ENCODE measurements around the gene FBXO15. TPM values are rescaled to one million over a fixed set of nuclear protein-coding genes. Genes with fewer than 3 reads are reported as not detected.

The FBXO15 gene
- polyA plus RNA-seq, 1 experiment: 0.75 TPM

DNA sequence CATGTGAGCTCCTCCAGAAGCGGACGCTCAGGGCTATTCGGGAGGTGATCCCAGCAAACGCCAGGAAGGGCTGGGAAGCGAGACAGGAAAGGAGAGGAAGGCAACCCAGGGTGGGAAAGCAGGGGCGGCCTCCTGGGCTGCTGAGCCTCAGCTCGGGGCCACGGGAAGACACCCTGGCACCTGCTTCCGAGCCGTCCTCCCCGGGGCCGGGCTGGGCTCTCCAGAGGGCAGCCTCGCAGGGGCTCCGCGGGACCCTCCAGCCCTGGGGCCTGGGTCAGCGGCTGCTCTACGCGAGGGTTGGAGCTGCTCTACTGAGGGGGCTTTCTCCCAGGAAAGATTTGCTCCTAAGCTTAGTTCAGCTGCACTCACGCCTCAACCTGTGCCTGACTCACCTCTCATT, 34.7 kb upstream of the FBXO15 start:
- TF ChIP-seq CTCF (IDR thresholded peaks at IDR 0.05; ENCODE audit: insufficient read depth, low read depth, low read length): no peak
- ChIA-PET CTCF (interaction anchor here (1.0 kb wide), 1 partner anchor 160 kb away, joined by 3 read pairs; no protein-coding TSS in a partner anchor), POLR2A (interaction anchor here (0.6 kb wide), 1 partner anchor 415 kb away, joined by 3 read pairs; no protein-coding TSS in a partner anchor)
- H3K27me3 ChIP-seq (ENCODE audit: control insufficient read depth, insufficient read depth, low read length): peaks cover 3% of the 10 kb centered on the region
- no peak overlapping the region for H3K4me3 ChIP-seq (ENCODE audit: low read depth, low read length)
- no peaks in the 10 kb centered on the region for H3K36me3 ChIP-seq (ENCODE audit: control insufficient read depth, insufficient read depth, low read length)
- no peak for DNase-seq (ENCODE audit: low read depth)

GRCh38 chr18:74179623-74180199, 32.1 kb upstream of the FBXO15 start:
- CTCF ChIA-PET: no interaction called here

DNA sequence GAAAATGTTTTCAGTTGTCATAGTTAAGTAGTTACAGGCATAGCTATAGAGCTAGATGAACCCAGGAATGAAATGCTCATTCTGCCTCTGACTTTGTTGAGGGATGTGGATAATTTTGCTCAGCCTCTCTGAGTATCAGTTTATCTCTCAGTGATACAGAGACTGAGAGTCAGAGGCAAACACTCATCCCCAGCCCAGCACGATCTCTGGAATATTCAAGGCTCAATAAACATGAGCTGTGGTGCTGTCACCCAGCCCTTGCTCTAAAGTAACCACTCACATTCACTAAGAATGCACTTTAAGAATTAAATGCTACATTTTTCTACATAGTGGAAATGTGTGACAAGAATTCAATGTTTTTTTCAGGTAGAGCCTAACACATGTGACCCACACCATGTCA, 31.2 kb upstream of the FBXO15 start:
- ChIA-PET CTCF (no interaction called here), POLR2A (no interaction called here)
- H3K27me3 ChIP-seq (ENCODE audit: control insufficient read depth, insufficient read depth, low read length): peaks cover 7% of the 10 kb centered on the region
- H3K4me3 ChIP-seq (ENCODE audit: low read depth, low read length): no peak overlapping the region
- TF ChIP-seq CTCF (IDR thresholded peaks at IDR 0.05; ENCODE audit: insufficient read depth, low read depth, low read length): no peak
- DNase-seq (ENCODE audit: low read depth): no peak
- H3K36me3 ChIP-seq (ENCODE audit: control insufficient read depth, insufficient read depth, low read length): no peaks in the 10 kb centered on the region

More at GRCh38 chr18:74179623-74180199, 32.1 kb upstream of the FBXO15 start:
- Histone ChIP-seq H3K36me3 (ENCODE audit: control insufficient read depth, insufficient read depth, low read length) (no peaks in the 10 kb centered on the region), H3K27me3 (ENCODE audit: control insufficient read depth, insufficient read depth, low read length) (peaks cover 7% of the 10 kb centered on the region), H3K4me3 (ENCODE audit: low read depth, low read length) (no peak overlapping the region)
- TF ChIP-seq CTCF (IDR thresholded peaks at IDR 0.05; ENCODE audit: insufficient read depth, low read depth, low read length): no peak
- DNase-seq (ENCODE audit: low read depth): no peak
- POLR2A ChIA-PET: no interaction called here

DNA sequence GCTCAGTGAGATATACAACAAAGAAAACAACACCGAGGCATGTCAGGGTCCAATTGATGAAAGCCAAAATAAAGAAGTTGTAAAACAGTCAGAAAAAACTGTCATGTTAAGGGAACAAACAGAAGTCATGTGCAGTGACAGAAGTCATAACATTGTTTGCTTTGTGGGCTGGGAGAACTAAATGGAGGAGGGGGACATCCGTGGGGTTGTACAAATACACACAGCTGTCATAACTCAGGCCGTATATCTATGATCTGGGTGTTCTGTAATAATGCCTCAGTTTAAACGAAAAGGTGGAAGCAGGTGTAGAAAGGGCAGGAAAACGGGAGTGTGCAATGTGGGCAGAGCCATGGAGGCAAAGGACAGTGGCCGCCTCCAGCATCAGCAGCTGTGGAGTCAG, 28.0 kb upstream of the FBXO15 start:
- no peak for TF ChIP-seq CTCF (IDR thresholded peaks at IDR 0.05; ENCODE audit: insufficient read depth, low read depth, low read length)
- Histone ChIP-seq H3K27me3 (ENCODE audit: control insufficient read depth, insufficient read depth, low read length) (peaks cover 9% of the 10 kb centered on the region), H3K4me3 (ENCODE audit: low read depth, low read length) (no peak overlapping the region), H3K36me3 (ENCODE audit: control insufficient read depth, insufficient read depth, low read length) (no peaks in the 10 kb centered on the region)
- CTCF ChIA-PET: interaction anchor here (2.0 kb wide), 1 partner anchor 8 kb away, joined by 6 read pairs; no protein-coding TSS in a partner anchor
- DNase-seq (ENCODE audit: low read depth): no peak
- POLR2A ChIA-PET: no interaction called here

DNA sequence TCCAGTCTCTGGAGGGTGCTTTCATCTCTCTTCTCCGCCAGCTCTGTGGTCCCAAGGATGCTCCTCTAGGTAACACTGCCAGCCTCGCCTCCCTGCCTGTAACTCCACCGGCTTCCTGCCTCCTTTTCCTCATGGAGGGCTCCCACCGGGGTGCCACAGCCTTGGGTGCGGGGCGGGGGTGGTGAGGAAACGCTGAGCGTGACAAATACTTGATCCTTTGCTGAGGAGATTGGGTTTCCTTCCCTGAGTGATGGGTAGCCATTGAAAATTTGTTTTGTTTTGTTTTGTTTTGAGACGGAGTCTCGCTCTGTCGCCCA, 25.8 kb upstream of the FBXO15 start:
- ChIA-PET CTCF (no interaction called here), POLR2A (no interaction called here)
- no peak for DNase-seq (ENCODE audit: low read depth)
- Histone ChIP-seq H3K4me3 (ENCODE audit: low read depth, low read length) (no peak overlapping the region), H3K36me3 (ENCODE audit: control insufficient read depth, insufficient read depth, low read length) (no peaks in the 10 kb centered on the region), H3K27me3 (ENCODE audit: control insufficient read depth, insufficient read depth, low read length) (peaks cover 6% of the 10 kb centered on the region)
- no peak for TF ChIP-seq CTCF (IDR thresholded peaks at IDR 0.05; ENCODE audit: insufficient read depth, low read depth, low read length)

Measured in BJ (cell line).